NCI-H1694 (cell line): ENCODE measurements around the gene TBC1D10A.

ENCODE experiments used
- DNase-seq: peaks from one replicate; lab custom pipeline; 2025; lab: John Stamatoyannopoulos, UW

The TBC1D10A gene

GRCh38 chr22:30299322-30299721 lies 27.4 kb downstream of the TBC1D10A start:
- no peak for DNase-seq

GRCh38 chr22:30297991-30298701 lies 28.6 kb downstream of the TBC1D10A start:
- DNase-seq: no peak

GRCh38 chr22:30297276-30297990 lies 29.3 kb downstream of the TBC1D10A start:
- no peak for DNase-seq

GRCh38 chr22:30296833-30297232 lies 29.9 kb downstream of the TBC1D10A start:
- DNase-seq: no peak

- no peak for DNase-seq
Observed at GRCh38 chr22:30296324-30296723, 30.4 kb downstream of the TBC1D10A start.

- DNase-seq: no peak
Observed at GRCh38 chr22:30295576-30295975, 31.2 kb downstream of the TBC1D10A start.

GRCh38 chr22:30294830-30295229 lies 31.9 kb downstream of the TBC1D10A start:
- no peak for DNase-seq

GRCh38 chr22:30294066-30294465 lies 32.7 kb downstream of the TBC1D10A start:
- DNase-seq: no peak

- DNase-seq: no peak
Observed at GRCh38 chr22:30293026-30293425, 33.7 kb downstream of the TBC1D10A start.

- no peak for DNase-seq
Observed at GRCh38 chr22:30292069-30292970, 34.4 kb downstream of the TBC1D10A start.

- DNase-seq: no peak
Observed at GRCh38 chr22:30291058-30291892, 35.5 kb downstream of the TBC1D10A start.

- DNase-seq: no peak
Observed at GRCh38 chr22:30290342-30291057, 36.2 kb downstream of the TBC1D10A start.

GRCh38 chr22:30289980-30290313 lies 36.8 kb downstream of the TBC1D10A start:
- no peak for DNase-seq

- peak; percentile 90 for DNase-seq
Observed at GRCh38 chr22:30289141-30289979, 37.4 kb downstream of the TBC1D10A start, which contains the start of gene CASTOR1. Gene CASTOR1, minus strand, starts transcription at chr22:30289505. Its CDS starts 8 bp downstream, at chr22:30289497.

- DNase-seq: no peak
Observed at GRCh38 chr22:30288419-30289140, 38.2 kb downstream of the TBC1D10A start.

- peak; percentile 81 for DNase-seq
Observed at GRCh38 chr22:30287648-30288418, 38.9 kb downstream of the TBC1D10A start.

- peak; percentile 38 for DNase-seq
Observed at GRCh38 chr22:30286813-30287647, 39.7 kb downstream of the TBC1D10A start.

- no peak for DNase-seq
Observed at GRCh38 chr22:30286331-30286730, 40.4 kb downstream of the TBC1D10A start.
